GM12872 (cell line): ENCODE data around the gene KRTAP5-9.

Experiments
- CTCF ChIP-seq: IDR thresholded peaks from 3 replicates; pipeline ENCODE4 v1.5.1; 2011; ENCODE audit warnings: low read depth, mild to moderate bottlenecking, low read length, moderate library complexity; ENCODE audit not compliant: insufficient read depth

KRTAP5-9 gene

GRCh38 chr11:71545405-71545966, 2.7 kb upstream of the KRTAP5-9 start:
- TF ChIP-seq CTCF: no peak

GRCh38 chr11:71548716-71549151, 514 bp downstream of the KRTAP5-9 start:
- TF ChIP-seq CTCF: no peak

GRCh38 chr11:71551711-71552110, 3.5 kb downstream of the KRTAP5-9 start:
- TF ChIP-seq CTCF: no peak

- TF ChIP-seq CTCF: no peak
These were observed 6.8 kb downstream of the KRTAP5-9 start for GRCh38 chr11:71554996-71555395.

GRCh38 chr11:71555508-71555907, 7.3 kb downstream of the KRTAP5-9 start:
- no peak for TF ChIP-seq CTCF

GRCh38 chr11:71556018-71556417, 7.8 kb downstream of the KRTAP5-9 start:
- no peak for TF ChIP-seq CTCF

- no peak for TF ChIP-seq CTCF
These were observed 9.0 kb downstream of the KRTAP5-9 start for GRCh38 chr11:71557257-71557656.

- no peak for TF ChIP-seq CTCF
These were observed 10.8 kb downstream of the KRTAP5-9 start for GRCh38 chr11:71558996-71559395.
